ENCODE data around the gene MTRF1L.

- TF ChIP-seq CTCF (IDR thresholded peaks at IDR 0.05; ENCODE audit: low read depth, low read length, poor library complexity, severe bottlenecking) (no peak), EZH2phosphoT487 (IDR thresholded peaks at IDR 0.05; ENCODE audit: borderline replicate concordance, low read length) (no peak)
These were observed 23.4 kb downstream of the MTRF1L start for GRCh38 chr6:152979116-152979515.

Measured in DOHH2 (cell line).